Transverse colon (tissue), 3 donors: Measurements from ENCODE around the gene TREH.
"Not testable (repeated sequence)": the region's sequence is repeated elsewhere in the genome, so short reads cannot be mapped to it uniquely, and the experiment has no call there.

ENCODE experiments used
- EP300 ChIP-seq: sonication (generic); formaldehyde crosslinking; IDR thresholded peaks from one replicate; pipeline ENCODE4 v1.6.1; 2017; ENCODE audit warnings: antibody characterized with exemption, low read depth
- TF ChIP-seq, protein P1 (sequence below), 5 experiments: fragments of 200-600 bp in 3 of 5; fragments of 450-650 bp in 2 of 5; sonication (generic) in 3 of 5; IDR thresholded peaks; 1 replicate in 2 of 5; 2 replicates in 3 of 5; pipeline ENCODE4 v1.5.1; 2016 to 2017; ENCODE audit warnings: antibody characterized with exemption in 5 of 5, inconsistent platforms in 3 of 5, mild to moderate bottlenecking in 2 of 5, moderate library complexity in 1 of 5

DNA sequence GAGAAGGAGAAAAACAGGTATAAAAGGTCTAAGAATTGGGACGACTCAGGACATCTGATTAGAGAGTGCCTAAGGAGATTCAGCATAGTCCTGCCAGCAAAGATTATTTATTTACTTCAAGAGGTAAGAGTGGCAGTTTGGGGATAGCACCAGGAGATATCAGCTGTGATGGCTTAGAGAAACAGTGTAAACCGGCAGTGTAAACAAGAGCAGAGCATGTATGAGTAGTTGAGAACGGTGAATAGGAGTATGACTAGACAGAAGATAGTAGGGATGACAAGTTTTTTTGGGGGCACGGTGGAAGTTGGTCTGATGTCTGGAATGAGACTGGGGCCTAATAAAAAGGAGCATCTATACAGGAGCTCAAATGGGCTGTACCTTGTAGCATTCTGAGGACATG lies 38.3 kb upstream of the TREH start:
- TF ChIP-seq, protein P1, sequence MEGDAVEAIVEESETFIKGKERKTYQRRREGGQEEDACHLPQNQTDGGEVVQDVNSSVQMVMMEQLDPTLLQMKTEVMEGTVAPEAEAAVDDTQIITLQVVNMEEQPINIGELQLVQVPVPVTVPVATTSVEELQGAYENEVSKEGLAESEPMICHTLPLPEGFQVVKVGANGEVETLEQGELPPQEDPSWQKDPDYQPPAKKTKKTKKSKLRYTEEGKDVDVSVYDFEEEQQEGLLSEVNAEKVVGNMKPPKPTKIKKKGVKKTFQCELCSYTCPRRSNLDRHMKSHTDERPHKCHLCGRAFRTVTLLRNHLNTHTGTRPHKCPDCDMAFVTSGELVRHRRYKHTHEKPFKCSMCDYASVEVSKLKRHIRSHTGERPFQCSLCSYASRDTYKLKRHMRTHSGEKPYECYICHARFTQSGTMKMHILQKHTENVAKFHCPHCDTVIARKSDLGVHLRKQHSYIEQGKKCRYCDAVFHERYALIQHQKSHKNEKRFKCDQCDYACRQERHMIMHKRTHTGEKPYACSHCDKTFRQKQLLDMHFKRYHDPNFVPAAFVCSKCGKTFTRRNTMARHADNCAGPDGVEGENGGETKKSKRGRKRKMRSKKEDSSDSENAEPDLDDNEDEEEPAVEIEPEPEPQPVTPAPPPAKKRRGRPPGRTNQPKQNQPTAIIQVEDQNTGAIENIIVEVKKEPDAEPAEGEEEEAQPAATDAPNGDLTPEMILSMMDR (IDR thresholded peaks at IDR 0.05), result not testable (repeated sequence)
- TF ChIP-seq EP300, result not testable (repeated sequence)
